ENCODE measurements around the gene TTLL6.
A peak's percentile ranks its signal among the peaks of the same experiment; 100 is the strongest.

Gene TTLL6

GRCh38 chr17:48726916-48727286, 90.1 kb downstream of the TTLL6 start:
- in situ Hi-C loops (cut with HindIII; ENCODE audit: low pct_unique_long_range_greater_than_20kb, low sequenced_read_pairs) = no loop called here
- TF ChIP-seq JUND (IDR thresholded peaks at IDR 0.05; ENCODE audit: low read depth) = no peak
- no peak for DNase-seq (ENCODE audit: low read depth in 1 of 2, low spot score in 1 of 2)

DNA sequence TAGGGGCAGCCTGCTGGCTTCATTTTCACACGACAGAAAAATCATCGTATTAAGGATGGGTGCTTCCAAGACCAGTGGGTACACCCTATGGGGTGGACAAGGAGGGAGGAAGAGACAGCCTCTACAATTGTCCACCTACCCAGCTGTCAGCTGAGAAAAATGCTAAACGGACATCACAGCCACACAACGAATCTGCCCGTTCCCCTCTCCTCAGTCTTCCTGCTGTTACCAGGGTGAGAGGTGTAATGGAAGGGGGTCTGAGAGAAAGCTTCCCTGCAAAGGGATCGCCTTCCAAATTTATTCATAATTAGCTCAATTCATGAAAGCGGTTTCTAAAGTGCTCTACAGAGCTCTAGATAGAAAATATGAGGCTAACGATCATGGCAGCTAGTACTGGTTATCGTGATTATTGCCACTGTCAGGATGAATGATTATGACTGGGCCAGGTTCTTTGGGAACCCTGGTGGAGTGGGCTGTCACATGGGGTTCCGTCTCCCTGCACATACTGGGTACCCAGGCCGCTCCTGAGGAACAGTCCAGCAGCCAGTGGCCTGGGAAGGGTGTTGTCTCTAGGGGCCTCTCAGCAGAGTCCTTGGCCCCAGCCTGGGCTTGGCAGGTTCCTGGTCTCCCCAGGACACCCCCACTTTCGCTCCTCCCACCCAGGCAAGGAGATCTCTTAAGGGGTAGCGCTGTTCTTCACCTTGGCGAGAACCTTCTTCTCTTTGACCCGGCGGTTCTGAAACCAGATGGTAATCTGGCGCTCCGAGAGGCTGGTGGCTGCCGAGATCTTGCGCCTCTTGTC, 90.7 kb downstream of the TTLL6 start:
- no peak for TF ChIP-seq JUND (IDR thresholded peaks at IDR 0.05; ENCODE audit: low read depth)
- no peak for DNase-seq (ENCODE audit: low read depth in 1 of 2, low spot score in 1 of 2)
- in situ Hi-C loops (cut with HindIII; ENCODE audit: low pct_unique_long_range_greater_than_20kb, low sequenced_read_pairs) = no loop called here

- in situ Hi-C loops (cut with HindIII; ENCODE audit: low pct_unique_long_range_greater_than_20kb, low sequenced_read_pairs) = no loop called here
- TF ChIP-seq JUND (IDR thresholded peaks at IDR 0.05; ENCODE audit: low read depth) = no peak
- DNase-seq (ENCODE audit: low read depth in 1 of 2, low spot score in 1 of 2) = no peak
Measured at GRCh38 chr17:48725288-48726064, 91.6 kb downstream of the TTLL6 start.

DNA sequence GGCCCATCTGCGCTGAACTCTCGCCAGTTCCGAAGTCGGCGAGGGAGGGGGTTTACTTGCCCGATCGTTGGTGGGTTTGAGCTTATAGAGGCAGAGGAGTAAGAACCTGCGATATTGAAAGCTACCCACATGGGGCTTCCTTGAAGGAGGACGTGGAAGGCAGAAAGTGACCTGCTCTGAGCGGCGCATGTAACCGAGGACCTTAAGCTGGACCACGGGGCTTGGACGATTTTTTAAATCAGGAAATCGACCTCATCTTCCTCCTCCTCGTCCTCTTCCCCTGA, 92.1 kb downstream of the TTLL6 start:
- DNase-seq (ENCODE audit: low read depth in 1 of 2, low spot score in 1 of 2) = no peak
- in situ Hi-C loops (cut with HindIII; ENCODE audit: low pct_unique_long_range_greater_than_20kb, low sequenced_read_pairs) = no loop called here
- TF ChIP-seq JUND (IDR thresholded peaks at IDR 0.05; ENCODE audit: low read depth) = no peak

DNA sequence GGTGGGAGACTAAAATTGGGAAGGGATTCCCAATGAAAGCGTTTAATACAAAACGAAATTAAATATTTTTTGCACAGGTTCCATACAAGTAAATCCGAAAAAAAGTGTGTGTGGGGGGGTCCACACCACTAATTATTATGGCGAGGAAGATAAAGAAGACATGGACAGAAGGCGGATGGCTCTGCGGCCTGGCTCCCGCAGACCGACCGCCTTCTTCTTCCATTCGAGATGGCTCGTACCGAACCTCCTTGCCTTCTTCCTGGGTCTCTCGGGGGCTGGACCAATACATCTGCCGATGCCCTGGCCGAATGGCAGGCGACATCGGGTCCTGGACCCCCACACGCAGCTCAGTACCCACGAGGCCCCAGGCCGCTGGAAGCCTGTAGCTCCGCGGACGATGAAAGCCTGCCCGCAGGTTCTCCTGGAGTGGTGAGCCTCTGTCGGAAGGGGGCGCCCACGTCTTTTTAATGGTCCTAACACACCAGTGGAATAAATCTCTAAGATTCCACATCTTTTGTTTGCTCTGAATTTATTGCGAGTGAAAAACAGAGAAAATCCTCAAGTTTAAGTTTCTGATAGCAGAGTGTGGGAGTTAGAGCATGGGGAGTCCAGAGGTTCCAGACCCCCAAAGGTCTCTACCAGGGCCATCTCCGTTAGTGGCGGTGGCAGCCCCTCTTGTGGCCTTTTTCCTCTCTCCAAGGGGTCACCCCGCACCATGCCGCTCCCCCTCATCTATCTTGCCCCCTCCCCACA, 92.6 kb downstream of the TTLL6 start:
- TF ChIP-seq JUND (IDR thresholded peaks at IDR 0.05; ENCODE audit: low read depth) = no peak
- in situ Hi-C loops (cut with HindIII; ENCODE audit: low pct_unique_long_range_greater_than_20kb, low sequenced_read_pairs) = no loop called here
- DNase-seq (ENCODE audit: low read depth in 1 of 2, low spot score in 1 of 2) = peak; percentile 80 to 84

DNA sequence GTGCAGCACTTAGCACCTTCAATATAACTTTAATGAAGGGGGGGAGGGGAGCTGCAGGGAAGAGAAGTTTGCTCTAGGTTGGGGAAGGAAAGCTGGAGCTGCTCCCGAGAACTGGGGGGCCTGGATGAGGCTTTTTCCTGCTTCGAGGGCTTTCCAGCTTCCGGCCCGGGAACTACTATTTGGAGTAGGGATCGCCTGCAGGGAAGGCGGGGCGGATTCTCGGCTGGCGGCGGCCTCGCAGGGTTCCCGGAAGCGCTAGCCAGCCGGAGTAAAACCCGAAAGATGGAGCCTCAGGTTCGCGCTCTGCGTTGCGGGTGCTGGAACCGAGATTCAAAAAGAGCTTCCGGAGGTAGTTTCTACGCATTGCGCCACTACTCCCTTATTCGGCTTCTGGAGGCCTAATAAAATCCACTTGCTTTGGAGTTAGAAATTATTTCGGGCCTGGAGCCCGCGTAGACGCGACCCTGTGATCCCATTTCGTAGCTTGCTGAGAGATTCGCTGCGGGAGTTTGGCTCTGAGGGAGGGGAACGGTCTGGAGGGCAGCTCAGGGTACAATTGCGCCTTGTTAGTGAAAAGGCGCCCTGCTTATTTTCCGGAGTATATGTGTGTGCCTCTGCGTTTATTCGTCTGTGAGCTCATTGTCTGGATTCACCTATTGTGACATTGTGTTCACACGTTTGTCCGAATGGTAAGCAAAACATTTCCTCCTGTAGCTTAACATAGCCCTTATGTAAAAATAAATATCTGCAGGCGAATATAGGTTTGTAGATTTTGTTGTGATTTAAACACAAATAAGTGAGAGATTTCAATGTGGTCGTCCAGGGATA, 93.4 kb downstream of the TTLL6 start:
- TF ChIP-seq JUND (IDR thresholded peaks at IDR 0.05; ENCODE audit: low read depth) = no peak
- DNase-seq (ENCODE audit: low read depth in 1 of 2, low spot score in 1 of 2) = no peak
- in situ Hi-C loops (cut with HindIII; ENCODE audit: low pct_unique_long_range_greater_than_20kb, low sequenced_read_pairs) = no loop called here

GRCh38 chr17:48722915-48723422, 94.1 kb downstream of the TTLL6 start, which contains the start of gene PRAC2:
TSS of gene PRAC2 (plus strand) at chr17:48723185. CDS start at chr17:48724411, 1,226 bp downstream.
- in situ Hi-C loops (cut with HindIII; ENCODE audit: low pct_unique_long_range_greater_than_20kb, low sequenced_read_pairs) = no loop called here
- TF ChIP-seq JUND (IDR thresholded peaks at IDR 0.05; ENCODE audit: low read depth) = no peak
- no peak for DNase-seq (ENCODE audit: low read depth in 1 of 2, low spot score in 1 of 2)

- in situ Hi-C loops (cut with HindIII; ENCODE audit: low pct_unique_long_range_greater_than_20kb, low sequenced_read_pairs) = no loop called here
- no peak for TF ChIP-seq JUND (IDR thresholded peaks at IDR 0.05; ENCODE audit: low read depth)
- DNase-seq (ENCODE audit: low read depth in 1 of 2, low spot score in 1 of 2) = no peak
Measured at GRCh38 chr17:48722201-48722907, 94.7 kb downstream of the TTLL6 start, which contains the start of gene PRAC1. TSS of gene PRAC1 (minus strand) at chr17:48722518. CDS start at chr17:48722392, 126 bp downstream.

- in situ Hi-C loops (cut with HindIII; ENCODE audit: low pct_unique_long_range_greater_than_20kb, low sequenced_read_pairs) = no loop called here
- no peak for DNase-seq (ENCODE audit: low read depth in 1 of 2, low spot score in 1 of 2)
- TF ChIP-seq JUND (IDR thresholded peaks at IDR 0.05; ENCODE audit: low read depth) = no peak
Measured at GRCh38 chr17:48721009-48721402, 96.0 kb downstream of the TTLL6 start.

GRCh38 chr17:48720266-48721008, 96.6 kb downstream of the TTLL6 start:
- DNase-seq (ENCODE audit: low read depth in 1 of 2, low spot score in 1 of 2) = no peak
- in situ Hi-C loops (cut with HindIII; ENCODE audit: low pct_unique_long_range_greater_than_20kb, low sequenced_read_pairs) = no loop called here
- no peak for TF ChIP-seq JUND (IDR thresholded peaks at IDR 0.05; ENCODE audit: low read depth)

Measured in T47D (cell line).